ENCODE measurements around the gene NAT8. TPM values are rescaled to one million over a fixed set of nuclear protein-coding genes. Genes with fewer than 3 reads are reported as not detected.
"Not testable (repeated sequence)": the region's sequence is repeated elsewhere in the genome, so short reads cannot be mapped to it uniquely, and the experiment has no call there.

Gene NAT8
- total RNA-seq, 1 donor from 2014 or later, result not detected

DNA sequence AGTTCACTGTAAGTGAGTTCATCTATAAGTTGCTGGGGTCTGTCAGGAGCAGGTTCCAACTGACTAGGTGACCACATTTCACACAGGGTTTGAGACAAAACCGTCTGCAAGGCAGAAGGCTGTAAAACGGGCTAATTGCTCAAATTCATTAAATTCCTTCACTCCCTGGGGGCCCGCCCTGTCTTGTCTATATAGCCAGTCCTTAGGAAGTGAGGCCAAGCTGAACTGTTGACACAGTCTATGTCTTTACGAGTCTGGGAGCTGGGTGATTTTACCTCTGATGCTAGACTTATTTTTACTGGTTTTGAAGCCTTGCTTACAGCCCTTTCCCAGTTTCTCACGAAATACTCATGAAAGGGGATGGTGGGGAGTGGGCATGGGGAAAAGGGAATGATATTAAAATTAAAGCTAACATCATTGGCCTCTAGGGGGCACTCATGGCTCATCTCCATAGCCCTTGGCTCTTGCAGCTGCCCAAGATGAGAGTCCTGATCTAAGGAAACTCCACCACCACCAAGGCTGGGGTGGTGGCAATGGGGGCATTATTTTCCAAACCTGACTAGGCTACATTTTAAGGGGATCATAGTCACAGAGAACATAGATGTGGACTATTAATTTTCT, 37.8 kb upstream of the NAT8 start:
- DNase-seq (ENCODE audit: extremely low spot score, unreplicated experiment); H3K4me1 Mint-ChIP-seq (ENCODE audit: unreplicated experiment); H3K4me3 Mint-ChIP-seq (ENCODE audit: unreplicated experiment); H3K36me3 Mint-ChIP-seq (ENCODE audit: unreplicated experiment); H3K9me3 Mint-ChIP-seq (ENCODE audit: unreplicated experiment); H3K27ac Mint-ChIP-seq (ENCODE audit: unreplicated experiment): not testable (repeated sequence)
- H3K27me3 Mint-ChIP-seq (ENCODE audit: unreplicated experiment), result peaks cover 52% of the 10 kb centered on the region
- TF ChIP-seq, protein P1, sequence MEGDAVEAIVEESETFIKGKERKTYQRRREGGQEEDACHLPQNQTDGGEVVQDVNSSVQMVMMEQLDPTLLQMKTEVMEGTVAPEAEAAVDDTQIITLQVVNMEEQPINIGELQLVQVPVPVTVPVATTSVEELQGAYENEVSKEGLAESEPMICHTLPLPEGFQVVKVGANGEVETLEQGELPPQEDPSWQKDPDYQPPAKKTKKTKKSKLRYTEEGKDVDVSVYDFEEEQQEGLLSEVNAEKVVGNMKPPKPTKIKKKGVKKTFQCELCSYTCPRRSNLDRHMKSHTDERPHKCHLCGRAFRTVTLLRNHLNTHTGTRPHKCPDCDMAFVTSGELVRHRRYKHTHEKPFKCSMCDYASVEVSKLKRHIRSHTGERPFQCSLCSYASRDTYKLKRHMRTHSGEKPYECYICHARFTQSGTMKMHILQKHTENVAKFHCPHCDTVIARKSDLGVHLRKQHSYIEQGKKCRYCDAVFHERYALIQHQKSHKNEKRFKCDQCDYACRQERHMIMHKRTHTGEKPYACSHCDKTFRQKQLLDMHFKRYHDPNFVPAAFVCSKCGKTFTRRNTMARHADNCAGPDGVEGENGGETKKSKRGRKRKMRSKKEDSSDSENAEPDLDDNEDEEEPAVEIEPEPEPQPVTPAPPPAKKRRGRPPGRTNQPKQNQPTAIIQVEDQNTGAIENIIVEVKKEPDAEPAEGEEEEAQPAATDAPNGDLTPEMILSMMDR (IDR thresholded peaks at IDR 0.05), result peak; percentile 58

GRCh38 chr2:73679237-73679636, 37.0 kb upstream of the NAT8 start:
- H3K27me3 Mint-ChIP-seq (ENCODE audit: unreplicated experiment), result peaks cover 48% of the 10 kb centered on the region
- H3K9me3 Mint-ChIP-seq (ENCODE audit: unreplicated experiment); H3K36me3 Mint-ChIP-seq (ENCODE audit: unreplicated experiment); H3K27ac Mint-ChIP-seq (ENCODE audit: unreplicated experiment); H3K4me1 Mint-ChIP-seq (ENCODE audit: unreplicated experiment); H3K4me3 Mint-ChIP-seq (ENCODE audit: unreplicated experiment); DNase-seq (ENCODE audit: extremely low spot score, unreplicated experiment): not testable (repeated sequence)

GRCh38 chr2:73678008-73678407, 35.8 kb upstream of the NAT8 start:
- not testable (repeated sequence) for H3K4me1 Mint-ChIP-seq (ENCODE audit: unreplicated experiment); H3K27ac Mint-ChIP-seq (ENCODE audit: unreplicated experiment); DNase-seq (ENCODE audit: extremely low spot score, unreplicated experiment); H3K36me3 Mint-ChIP-seq (ENCODE audit: unreplicated experiment); H3K4me3 Mint-ChIP-seq (ENCODE audit: unreplicated experiment); H3K9me3 Mint-ChIP-seq (ENCODE audit: unreplicated experiment)
- H3K27me3 Mint-ChIP-seq (ENCODE audit: unreplicated experiment), result peaks cover 42% of the 10 kb centered on the region

GRCh38 chr2:73676211-73676610, 34.0 kb upstream of the NAT8 start:
- DNase-seq (ENCODE audit: extremely low spot score, unreplicated experiment); H3K27ac Mint-ChIP-seq (ENCODE audit: unreplicated experiment); H3K4me3 Mint-ChIP-seq (ENCODE audit: unreplicated experiment); H3K4me1 Mint-ChIP-seq (ENCODE audit: unreplicated experiment); H3K36me3 Mint-ChIP-seq (ENCODE audit: unreplicated experiment); H3K9me3 Mint-ChIP-seq (ENCODE audit: unreplicated experiment): not testable (repeated sequence)
- H3K27me3 Mint-ChIP-seq (ENCODE audit: unreplicated experiment), result peaks cover 34% of the 10 kb centered on the region

DNA sequence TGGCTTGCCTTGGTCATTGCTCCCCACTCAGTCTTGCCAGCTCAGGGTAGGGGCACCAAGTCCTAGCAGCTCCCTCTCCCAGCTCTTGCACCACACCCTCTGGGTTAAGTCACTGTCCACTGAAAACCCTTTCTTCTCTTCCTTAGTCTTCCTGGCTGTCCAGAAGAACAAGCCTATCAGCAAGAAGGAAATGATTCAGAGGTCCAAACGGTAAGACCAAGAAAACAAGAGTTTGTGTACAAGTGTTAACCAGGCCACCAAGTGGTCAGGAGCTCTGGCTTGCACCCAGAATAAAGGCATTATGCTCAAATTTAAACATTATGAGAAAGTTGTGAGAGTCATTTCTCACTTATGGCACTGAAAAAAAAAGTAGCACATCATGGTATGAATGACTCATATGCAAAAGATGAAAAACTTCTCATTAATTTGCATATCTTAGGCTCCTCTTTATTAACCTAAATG, 32.5 kb upstream of the NAT8 start:
- peaks cover 42% of the 10 kb centered on the region for H3K27me3 Mint-ChIP-seq (ENCODE audit: unreplicated experiment)
- not testable (repeated sequence) for H3K36me3 Mint-ChIP-seq (ENCODE audit: unreplicated experiment); H3K4me3 Mint-ChIP-seq (ENCODE audit: unreplicated experiment); DNase-seq (ENCODE audit: extremely low spot score, unreplicated experiment); H3K4me1 Mint-ChIP-seq (ENCODE audit: unreplicated experiment); H3K27ac Mint-ChIP-seq (ENCODE audit: unreplicated experiment); H3K9me3 Mint-ChIP-seq (ENCODE audit: unreplicated experiment)

DNA sequence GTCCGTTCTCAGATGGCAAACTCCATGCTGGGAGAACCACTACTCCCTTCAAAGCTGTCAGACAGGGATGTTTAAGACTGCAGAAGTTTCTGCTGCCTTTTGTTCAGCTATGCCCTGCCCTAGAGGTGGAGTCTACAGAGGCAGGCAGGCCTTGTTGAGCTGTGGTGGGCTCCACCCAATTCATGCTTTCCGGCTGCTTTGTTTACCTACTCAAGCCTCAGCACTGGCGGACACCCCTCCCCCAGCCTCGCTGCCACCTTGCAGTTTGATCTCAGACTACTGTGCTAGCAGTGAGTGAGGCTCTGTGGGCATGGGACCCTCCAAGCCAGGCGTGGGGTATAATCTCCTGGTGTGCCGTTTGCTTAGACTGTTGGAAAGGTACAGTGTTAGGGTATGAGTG, 27.8 kb upstream of the NAT8 start:
- H3K27ac Mint-ChIP-seq (ENCODE audit: unreplicated experiment); DNase-seq (ENCODE audit: extremely low spot score, unreplicated experiment); H3K4me1 Mint-ChIP-seq (ENCODE audit: unreplicated experiment); H3K4me3 Mint-ChIP-seq (ENCODE audit: unreplicated experiment); H3K36me3 Mint-ChIP-seq (ENCODE audit: unreplicated experiment); H3K9me3 Mint-ChIP-seq (ENCODE audit: unreplicated experiment): not testable (repeated sequence)
- peaks cover 53% of the 10 kb centered on the region for H3K27me3 Mint-ChIP-seq (ENCODE audit: unreplicated experiment)

- H3K9me3 Mint-ChIP-seq (ENCODE audit: unreplicated experiment); H3K27ac Mint-ChIP-seq (ENCODE audit: unreplicated experiment); H3K36me3 Mint-ChIP-seq (ENCODE audit: unreplicated experiment); DNase-seq (ENCODE audit: extremely low spot score, unreplicated experiment); H3K4me1 Mint-ChIP-seq (ENCODE audit: unreplicated experiment); H3K4me3 Mint-ChIP-seq (ENCODE audit: unreplicated experiment): not testable (repeated sequence)
- peaks cover 67% of the 10 kb centered on the region for H3K27me3 Mint-ChIP-seq (ENCODE audit: unreplicated experiment)
Measured at GRCh38 chr2:73667239-73667638, 25.0 kb upstream of the NAT8 start.

- TF ChIP-seq, protein P1 (IDR thresholded peaks at IDR 0.05), result no peak
- no peak overlapping the region for H3K4me3 Mint-ChIP-seq (ENCODE audit: unreplicated experiment)
- H3K4me1 Mint-ChIP-seq (ENCODE audit: unreplicated experiment), result no peaks in the 10 kb centered on the region
- peaks cover 55% of the 10 kb centered on the region for H3K27me3 Mint-ChIP-seq (ENCODE audit: unreplicated experiment)
- H3K9me3 Mint-ChIP-seq (ENCODE audit: unreplicated experiment), result peaks cover 2% of the 10 kb centered on the region
- no peak overlapping the region for H3K27ac Mint-ChIP-seq (ENCODE audit: unreplicated experiment)
- DNase-seq (ENCODE audit: extremely low spot score, unreplicated experiment), result no peak
- no peaks in the 10 kb centered on the region for H3K36me3 Mint-ChIP-seq (ENCODE audit: unreplicated experiment)
Measured at GRCh38 chr2:73654175-73654574, 12.0 kb upstream of the NAT8 start.

Data from osteocyte (in vitro differentiated cells).